Epithelial cell of proximal tubule (primary cell): Measurements from ENCODE around the gene NTHL1. TPM values are rescaled to one million over a fixed set of nuclear protein-coding genes. Genes with fewer than 3 reads are reported as not detected.

Experiments
- DNase-seq: peaks from one replicate; pipeline ENCODE4 v3.0.0-alpha.2; 2011; ENCODE audit warnings: low read depth
- H3K4me3 ChIP-seq: 2 replicates; pipeline ENCODE4 v1.5.1; 2011; ENCODE audit warnings: low read depth, mild to moderate bottlenecking, low read length
- CTCF ChIP-seq: conservative IDR thresholded peaks from 2 replicates; pipeline ENCODE4 v1.5.1; 2012; ENCODE audit warnings: low read depth, mild to moderate bottlenecking, low read length
- total RNA-seq: library from RNA; depleted of rRNA; stranded (reverse); fragments of >200 nt; gene quantifications from 2 replicates; pipeline ENCODE4 v1.2.3, GENCODE V29; 2015

Gene NTHL1
- total RNA-seq, 1 donor from 2014 or later = 61.2 TPM

- no peak for TF ChIP-seq CTCF
- DNase-seq = no peak
- no peak overlapping the region for H3K4me3 ChIP-seq
Measured at GRCh38 chr16:2079311-2079800, 31.7 kb upstream of the NTHL1 start.

GRCh38 chr16:2078691-2079090 is 31.1 kb upstream of the NTHL1 start:
- no peak for TF ChIP-seq CTCF
- H3K4me3 ChIP-seq = no peak overlapping the region
- no peak for DNase-seq

GRCh38 chr16:2078096-2078495 is 30.5 kb upstream of the NTHL1 start:
- TF ChIP-seq CTCF = no peak
- H3K4me3 ChIP-seq = no peak overlapping the region
- no peak for DNase-seq

- no peak for TF ChIP-seq CTCF
- DNase-seq = no peak
- H3K4me3 ChIP-seq = no peak overlapping the region
Measured at GRCh38 chr16:2077696-2078095, 30.1 kb upstream of the NTHL1 start.

GRCh38 chr16:2077016-2077415 is 29.4 kb upstream of the NTHL1 start:
- TF ChIP-seq CTCF = no peak
- no peak for DNase-seq
- H3K4me3 ChIP-seq = no peak overlapping the region

- TF ChIP-seq CTCF = no peak
- no peak overlapping the region for H3K4me3 ChIP-seq
- DNase-seq = no peak
Measured at GRCh38 chr16:2076072-2076865, 28.6 kb upstream of the NTHL1 start.

- no peak for TF ChIP-seq CTCF
- no peak for DNase-seq
- H3K4me3 ChIP-seq = no peak overlapping the region
Measured at GRCh38 chr16:2075631-2076030, 28.0 kb upstream of the NTHL1 start.
